Ishikawa (cell line): Measurements from ENCODE around the gene SMAD6.

Source experiments
- EP300 ChIP-seq: IDR thresholded peaks from 2 replicates; pipeline ENCODE4 v1.6.1; 2012; ENCODE audit warnings: borderline replicate concordance
- TEAD4 ChIP-seq: IDR thresholded peaks from 2 replicates; pipeline ENCODE4 v1.6.1; 2012
- YY1 ChIP-seq: IDR thresholded peaks from 2 replicates; pipeline ENCODE4 v1.6.1; 2012; ENCODE audit warnings: low read depth
- ZBTB7A ChIP-seq: IDR thresholded peaks from 2 replicates; pipeline ENCODE4 v1.6.1; 2012; ENCODE audit warnings: low read depth
- TF ChIP-seq, protein P1 (sequence below): IDR thresholded peaks from 2 replicates; pipeline ENCODE4 v1.6.1; 2012
- TF ChIP-seq, protein P2 (sequence below): IDR thresholded peaks from 2 replicates; pipeline ENCODE4 v1.6.1; 2012; ENCODE audit warnings: low read depth, mild to moderate bottlenecking

- no peak for TF ChIP-seq YY1
- TF ChIP-seq EP300 = no peak
- TF ChIP-seq TEAD4 = no peak
- no peak for TF ChIP-seq ZBTB7A
- TF ChIP-seq, protein P1, sequence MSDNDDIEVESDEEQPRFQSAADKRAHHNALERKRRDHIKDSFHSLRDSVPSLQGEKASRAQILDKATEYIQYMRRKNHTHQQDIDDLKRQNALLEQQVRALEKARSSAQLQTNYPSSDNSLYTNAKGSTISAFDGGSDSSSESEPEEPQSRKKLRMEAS = no peak
- TF ChIP-seq, protein P2, sequence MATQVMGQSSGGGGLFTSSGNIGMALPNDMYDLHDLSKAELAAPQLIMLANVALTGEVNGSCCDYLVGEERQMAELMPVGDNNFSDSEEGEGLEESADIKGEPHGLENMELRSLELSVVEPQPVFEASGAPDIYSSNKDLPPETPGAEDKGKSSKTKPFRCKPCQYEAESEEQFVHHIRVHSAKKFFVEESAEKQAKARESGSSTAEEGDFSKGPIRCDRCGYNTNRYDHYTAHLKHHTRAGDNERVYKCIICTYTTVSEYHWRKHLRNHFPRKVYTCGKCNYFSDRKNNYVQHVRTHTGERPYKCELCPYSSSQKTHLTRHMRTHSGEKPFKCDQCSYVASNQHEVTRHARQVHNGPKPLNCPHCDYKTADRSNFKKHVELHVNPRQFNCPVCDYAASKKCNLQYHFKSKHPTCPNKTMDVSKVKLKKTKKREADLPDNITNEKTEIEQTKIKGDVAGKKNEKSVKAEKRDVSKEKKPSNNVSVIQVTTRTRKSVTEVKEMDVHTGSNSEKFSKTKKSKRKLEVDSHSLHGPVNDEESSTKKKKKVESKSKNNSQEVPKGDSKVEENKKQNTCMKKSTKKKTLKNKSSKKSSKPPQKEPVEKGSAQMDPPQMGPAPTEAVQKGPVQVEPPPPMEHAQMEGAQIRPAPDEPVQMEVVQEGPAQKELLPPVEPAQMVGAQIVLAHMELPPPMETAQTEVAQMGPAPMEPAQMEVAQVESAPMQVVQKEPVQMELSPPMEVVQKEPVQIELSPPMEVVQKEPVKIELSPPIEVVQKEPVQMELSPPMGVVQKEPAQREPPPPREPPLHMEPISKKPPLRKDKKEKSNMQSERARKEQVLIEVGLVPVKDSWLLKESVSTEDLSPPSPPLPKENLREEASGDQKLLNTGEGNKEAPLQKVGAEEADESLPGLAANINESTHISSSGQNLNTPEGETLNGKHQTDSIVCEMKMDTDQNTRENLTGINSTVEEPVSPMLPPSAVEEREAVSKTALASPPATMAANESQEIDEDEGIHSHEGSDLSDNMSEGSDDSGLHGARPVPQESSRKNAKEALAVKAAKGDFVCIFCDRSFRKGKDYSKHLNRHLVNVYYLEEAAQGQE = no peak
These were observed 50.0 kb downstream of the SMAD6 start for GRCh38 chr15:66752078-66752477.
